T-helper 22 cell (primary cell): Measurements from ENCODE around the gene IRX2.

Source experiments
- DNase-seq: peaks from one replicate; pipeline ENCODE4 v3.0.0-alpha.2; 2020; ENCODE audit warnings: low read depth

IRX2 gene

GRCh38 chr5:2714026-2714425 lies 37.5 kb downstream of the IRX2 start:
- DNase-seq, result no peak

- DNase-seq, result no peak
Observed at GRCh38 chr5:2711446-2712425, 39.7 kb downstream of the IRX2 start.

- no peak for DNase-seq
Observed at GRCh38 chr5:2710910-2711309, 40.6 kb downstream of the IRX2 start.

GRCh38 chr5:2709976-2710689 lies 41.3 kb downstream of the IRX2 start:
- DNase-seq, result no peak

- DNase-seq, result no peak
Observed at GRCh38 chr5:2708751-2709150, 42.7 kb downstream of the IRX2 start.

GRCh38 chr5:2708132-2708531 lies 43.3 kb downstream of the IRX2 start:
- no peak for DNase-seq

GRCh38 chr5:2705861-2706260 lies 45.6 kb downstream of the IRX2 start:
- DNase-seq, result no peak

GRCh38 chr5:2704806-2705645 lies 46.5 kb downstream of the IRX2 start:
- no peak for DNase-seq

GRCh38 chr5:2704111-2704510 lies 47.4 kb downstream of the IRX2 start:
- no peak for DNase-seq

- DNase-seq, result no peak
Observed at GRCh38 chr5:2703615-2704014, 47.9 kb downstream of the IRX2 start.

GRCh38 chr5:2703041-2703440 lies 48.4 kb downstream of the IRX2 start:
- no peak for DNase-seq

GRCh38 chr5:2702096-2702879 lies 49.2 kb downstream of the IRX2 start:
- no peak for DNase-seq

- DNase-seq, result no peak
Observed at GRCh38 chr5:2701592-2701991, 49.9 kb downstream of the IRX2 start.

GRCh38 chr5:2700876-2701275 lies 50.6 kb downstream of the IRX2 start:
- DNase-seq, result no peak

- no peak for DNase-seq
Observed at GRCh38 chr5:2699686-2700085, 51.8 kb downstream of the IRX2 start.

- DNase-seq, result no peak
Observed at GRCh38 chr5:2699231-2699630, 52.2 kb downstream of the IRX2 start.

GRCh38 chr5:2698581-2698980 lies 52.9 kb downstream of the IRX2 start:
- no peak for DNase-seq

GRCh38 chr5:2697446-2698200 lies 53.9 kb downstream of the IRX2 start:
- DNase-seq, result no peak

- no peak for DNase-seq
Observed at GRCh38 chr5:2697041-2697440, 54.4 kb downstream of the IRX2 start.
